Gastroesophageal sphincter (tissue), 3 donors: ENCODE data around the gene BMP8B.

ENCODE experiments used
- POLR2A ChIP-seq, 2 donors: fragments of 450-650 bp; IDR thresholded peaks; one replicate each; pipeline ENCODE4 v1.6.1; 2017; ENCODE audit warnings: antibody characterized with exemption in 2 of 2, mild to moderate bottlenecking in 2 of 2, moderate library complexity in 1 of 2
- POLR2AphosphoS5 ChIP-seq: sonication (generic); formaldehyde crosslinking; IDR thresholded peaks from one replicate; pipeline ENCODE4 v1.6.1; 2017; ENCODE audit warnings: antibody characterized with exemption
- TF ChIP-seq, protein P1 (sequence below), 4 experiments: fragments of 200-600 bp in 2 of 4; fragments of 450-650 bp in 2 of 4; sonication (generic) in 1 of 4; IDR thresholded peaks; one replicate each; pipeline ENCODE4 v1.5.1; 2017 to 2019; ENCODE audit warnings: antibody characterized with exemption in 4 of 4, mild to moderate bottlenecking in 2 of 4, moderate library complexity in 2 of 4

DNA sequence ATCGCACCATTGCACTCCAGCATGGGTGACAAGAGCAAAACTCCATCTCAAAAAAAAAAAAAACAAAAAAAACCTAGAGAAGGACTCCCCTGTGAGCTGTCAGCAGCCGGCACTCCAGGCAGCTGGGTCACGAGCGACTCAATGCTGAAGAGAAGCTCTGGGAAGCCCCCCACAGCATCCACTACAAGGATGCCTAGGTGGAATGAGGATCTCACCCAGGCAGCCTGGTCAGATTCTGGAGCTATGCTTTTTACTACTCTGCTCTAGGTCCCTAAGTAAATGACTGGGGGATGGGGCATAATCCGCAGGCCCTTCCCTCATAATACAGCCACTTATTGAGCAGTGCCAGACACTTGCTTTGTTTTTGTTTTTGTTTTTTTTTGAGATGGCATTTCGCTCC lies 6.6 kb downstream of the BMP8B start:
- TF ChIP-seq POLR2A (IDR thresholded peaks at IDR 0.05) (no peak), POLR2AphosphoS5 (no peak)
- TF ChIP-seq, protein P1, sequence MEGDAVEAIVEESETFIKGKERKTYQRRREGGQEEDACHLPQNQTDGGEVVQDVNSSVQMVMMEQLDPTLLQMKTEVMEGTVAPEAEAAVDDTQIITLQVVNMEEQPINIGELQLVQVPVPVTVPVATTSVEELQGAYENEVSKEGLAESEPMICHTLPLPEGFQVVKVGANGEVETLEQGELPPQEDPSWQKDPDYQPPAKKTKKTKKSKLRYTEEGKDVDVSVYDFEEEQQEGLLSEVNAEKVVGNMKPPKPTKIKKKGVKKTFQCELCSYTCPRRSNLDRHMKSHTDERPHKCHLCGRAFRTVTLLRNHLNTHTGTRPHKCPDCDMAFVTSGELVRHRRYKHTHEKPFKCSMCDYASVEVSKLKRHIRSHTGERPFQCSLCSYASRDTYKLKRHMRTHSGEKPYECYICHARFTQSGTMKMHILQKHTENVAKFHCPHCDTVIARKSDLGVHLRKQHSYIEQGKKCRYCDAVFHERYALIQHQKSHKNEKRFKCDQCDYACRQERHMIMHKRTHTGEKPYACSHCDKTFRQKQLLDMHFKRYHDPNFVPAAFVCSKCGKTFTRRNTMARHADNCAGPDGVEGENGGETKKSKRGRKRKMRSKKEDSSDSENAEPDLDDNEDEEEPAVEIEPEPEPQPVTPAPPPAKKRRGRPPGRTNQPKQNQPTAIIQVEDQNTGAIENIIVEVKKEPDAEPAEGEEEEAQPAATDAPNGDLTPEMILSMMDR (IDR thresholded peaks at IDR 0.05) = no peak
